Smooth muscle cell (in vitro differentiated cells): Measurements from ENCODE around the gene PARD3B. TPM values are rescaled to one million over a fixed set of nuclear protein-coding genes. Genes with fewer than 3 reads are reported as not detected.

Experiments used
- DNase-seq: peaks from one replicate; lab custom pipeline; 2025; ENCODE audit not compliant: unreplicated experiment; lab: John Stamatoyannopoulos, UW
- H2AFZ ChIP-seq: fragments of 200-600 bp; sonication (generic); 2 replicates; pipeline ENCODE4 v1.6.0; 2016; ENCODE audit warnings: antibody characterized with exemption, low read depth, mild to moderate bottlenecking
- H3F3A ChIP-seq: fragments of 200-600 bp; sonication (generic); 2 replicates; pipeline ENCODE4 v1.6.0; 2017; ENCODE audit warnings: antibody characterized with exemption, low read depth
- H3K27ac ChIP-seq: fragments of 200-600 bp; sonication (generic); 2 replicates; pipeline ENCODE4 v1.5.1; 2016; ENCODE audit warnings: low read depth, mild to moderate bottlenecking
- H3K27me3 ChIP-seq: fragments of 200-600 bp; sonication (generic); 2 replicates; pipeline ENCODE4 v1.6.1; 2016; ENCODE audit warnings: low read depth, mild to moderate bottlenecking
- H3K36me3 ChIP-seq: fragments of 200-600 bp; sonication (generic); 2 replicates; pipeline ENCODE4 v1.5.1; 2016; ENCODE audit warnings: low read depth
- H3K4me1 ChIP-seq: fragments of 200-600 bp; sonication (generic); 2 replicates; pipeline ENCODE4 v1.5.1; 2016; ENCODE audit warnings: low read depth
- H3K4me2 ChIP-seq: fragments of 200-600 bp; sonication (generic); 2 replicates; pipeline ENCODE4 v1.6.0; 2016; ENCODE audit warnings: mild to moderate bottlenecking
- H3K4me3 ChIP-seq: fragments of 200-600 bp; sonication (generic); 2 replicates; pipeline ENCODE4 v1.5.1; 2016; ENCODE audit warnings: mild to moderate bottlenecking
- H3K79me2 ChIP-seq: fragments of 200-600 bp; sonication (generic); 2 replicates; pipeline ENCODE4 v1.6.0; 2016; ENCODE audit warnings: low read depth, mild to moderate bottlenecking
- H3K9ac ChIP-seq: fragments of 200-600 bp; sonication (generic); 2 replicates; pipeline ENCODE4 v1.6.0; 2016; ENCODE audit warnings: low read depth
- H3K9me3 ChIP-seq: fragments of 200-600 bp; sonication (generic); replicated peaks from 2 replicates; pipeline ENCODE4 v1.5.1; 2016; ENCODE audit warnings: low read depth
- H4K20me1 ChIP-seq: fragments of 200-600 bp; sonication (generic); 2 replicates; pipeline ENCODE4 v1.6.0; 2016; ENCODE audit warnings: low read depth
- CTCF ChIP-seq: fragments of 200-600 bp; sonication (generic); IDR thresholded peaks from 2 replicates; pipeline ENCODE4 v1.5.1; 2017; ENCODE audit warnings: borderline replicate concordance, mild to moderate bottlenecking, antibody characterized with exemption; ENCODE audit not compliant: insufficient read depth, poor library complexity, severe bottlenecking
- WGBS: methylation state at CpG from one replicate; pipeline ENCODE4 v1.1.7; 2016; ENCODE audit warnings: low lambda C conversion rate; 5-methylcytosine and 5-hydroxymethylcytosine counted together
- polyA plus RNA-seq: library from polyadenylated mRNA; unstranded; fragments of >200 nt; fragmentation: Nextera tagmentation; extraction: Ambion mirVana; gene quantifications from 2 replicates; pipeline ENCODE4 v1.2.1, GENCODE V29; 2016
- total RNA-seq: library from RNA; depleted of rRNA; stranded (reverse); fragments of >200 nt; gene quantifications from 2 replicates; pipeline ENCODE4 v1.2.3, GENCODE V29; 2014

The PARD3B gene
- total and polyA plus RNA-seq, 2 experiments from 2014 or later = 3.3 to 12.2 TPM

DNA sequence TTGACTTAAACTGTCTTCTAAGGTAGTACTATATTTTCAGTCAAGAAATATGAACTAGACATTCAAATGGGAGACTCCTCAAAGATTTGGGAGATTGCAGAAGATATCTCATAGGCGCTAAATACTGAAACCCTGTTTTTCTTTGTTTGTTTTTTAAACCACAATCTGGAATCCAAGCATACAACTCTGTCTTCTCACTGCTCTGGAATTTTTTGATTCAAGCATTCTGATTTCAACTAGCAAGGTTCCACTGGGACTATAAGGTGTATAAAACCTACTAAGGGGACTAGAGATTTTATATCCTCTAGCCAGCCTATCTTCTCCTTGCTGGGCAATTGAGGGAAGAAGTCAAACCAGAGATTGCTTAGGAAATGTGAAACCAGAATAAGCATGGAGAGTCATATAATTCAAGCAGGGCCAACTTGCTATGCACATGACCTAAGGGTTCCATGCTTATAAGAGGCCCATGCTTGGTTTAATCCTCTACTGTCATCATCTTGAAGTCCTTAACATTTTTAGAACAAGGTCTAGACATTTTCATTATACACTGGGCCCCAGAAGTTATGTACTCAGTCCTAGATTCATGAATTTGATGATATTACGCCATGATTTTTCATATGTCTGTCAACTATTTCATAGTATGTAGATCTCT, 405.5 kb downstream of the PARD3B start:
- no peaks in the 10 kb centered on the region for H3K9me3 ChIP-seq
- no peaks in the 10 kb centered on the region for H3K4me1 ChIP-seq
- peak overlapping the region; percentile 24 for H3K4me2 ChIP-seq
- WGBS = 79% methylated on average over 2 of the region's 2 CpGs
- no peak overlapping the region for H2AFZ ChIP-seq
- H3K9ac ChIP-seq = no peak overlapping the region
- DNase-seq = no peak
- H3K36me3 ChIP-seq = no peaks in the 10 kb centered on the region
- no peaks in the 10 kb centered on the region for H3F3A ChIP-seq
- H3K27me3 ChIP-seq = no peaks in the 10 kb centered on the region
- H3K79me2 ChIP-seq = no peaks in the 10 kb centered on the region
- no peak for TF ChIP-seq CTCF
- no peaks in the 10 kb centered on the region for H4K20me1 ChIP-seq
- no peak overlapping the region for H3K27ac ChIP-seq
- no peak overlapping the region for H3K4me3 ChIP-seq

DNA sequence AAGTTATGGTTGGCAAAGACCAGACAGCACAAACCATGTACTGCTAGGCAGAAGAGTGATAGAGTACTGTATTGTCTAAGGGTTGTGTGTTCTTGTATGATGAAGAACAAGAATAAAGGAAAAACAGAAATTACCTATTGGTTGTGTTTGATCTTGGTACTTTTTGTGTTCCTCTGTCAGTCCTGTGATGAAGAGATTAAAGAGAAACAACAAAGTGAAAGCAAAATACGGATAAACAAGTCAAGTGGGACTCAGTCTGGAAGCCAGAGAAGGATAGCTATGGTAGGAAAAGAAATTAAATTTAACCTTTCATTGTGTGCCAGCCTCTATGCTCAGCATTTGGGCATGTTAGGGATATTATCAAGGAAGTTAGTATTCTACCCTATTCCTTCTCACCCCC, 413.1 kb downstream of the PARD3B start:
- WGBS = 87% methylated on average over 1 of the region's 1 CpG
- Histone ChIP-seq H3K4me2 (no peak overlapping the region), H3F3A (no peaks in the 10 kb centered on the region), H3K27me3 (no peaks in the 10 kb centered on the region), H3K4me3 (no peak overlapping the region), H3K4me1 (no peaks in the 10 kb centered on the region), H4K20me1 (no peaks in the 10 kb centered on the region), H3K9me3 (no peaks in the 10 kb centered on the region), H3K27ac (no peak overlapping the region), H3K79me2 (no peaks in the 10 kb centered on the region), H3K9ac (no peak overlapping the region), H2AFZ (no peak overlapping the region), H3K36me3 (no peaks in the 10 kb centered on the region)
- TF ChIP-seq CTCF = no peak
- no peak for DNase-seq

- Histone ChIP-seq H3K9ac (no peak overlapping the region), H3K4me3 (no peak overlapping the region), H3K4me1 (no peaks in the 10 kb centered on the region), H3K27me3 (no peaks in the 10 kb centered on the region), H3K36me3 (no peaks in the 10 kb centered on the region), H4K20me1 (no peaks in the 10 kb centered on the region), H3K79me2 (no peaks in the 10 kb centered on the region), H3K9me3 (no peaks in the 10 kb centered on the region), H2AFZ (no peak overlapping the region), H3F3A (no peaks in the 10 kb centered on the region), H3K27ac (no peak overlapping the region), H3K4me2 (no peak overlapping the region)
- DNase-seq = no peak
- 96% methylated on average over 3 of the region's 3 CpGs for WGBS
- no peak for TF ChIP-seq CTCF
These were observed 419.1 kb downstream of the PARD3B start for GRCh38 chr2:204964414-204964813.

DNA sequence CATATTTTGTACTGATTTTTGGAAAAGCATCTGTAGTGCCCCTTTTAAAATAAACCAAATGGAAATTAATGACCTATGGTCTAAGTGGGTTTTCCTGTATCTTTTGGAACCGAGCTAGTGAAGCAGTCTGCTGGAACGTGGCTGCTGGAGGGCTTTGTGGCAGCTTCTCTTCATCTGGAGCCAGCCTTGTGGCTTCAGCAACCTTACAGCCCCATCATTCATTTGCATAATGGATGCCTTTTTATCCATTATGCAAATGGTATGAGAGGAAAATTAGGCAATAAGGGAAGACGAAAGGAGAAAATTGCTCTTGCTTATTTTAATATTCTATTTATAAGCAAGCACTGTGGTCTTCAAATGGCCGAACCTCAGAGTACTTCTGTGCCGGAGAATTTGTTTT, 421.0 kb downstream of the PARD3B start:
- no peak overlapping the region for H3K27ac ChIP-seq
- DNase-seq = no peak
- H4K20me1 ChIP-seq = no peaks in the 10 kb centered on the region
- H3K4me2 ChIP-seq = no peak overlapping the region
- H3F3A ChIP-seq = no peaks in the 10 kb centered on the region
- H3K79me2 ChIP-seq = no peaks in the 10 kb centered on the region
- 90% methylated on average over 5 of the region's 5 CpGs for WGBS
- TF ChIP-seq CTCF = no peak
- no peaks in the 10 kb centered on the region for H3K27me3 ChIP-seq
- no peaks in the 10 kb centered on the region for H3K36me3 ChIP-seq
- H3K9me3 ChIP-seq = no peaks in the 10 kb centered on the region
- H2AFZ ChIP-seq = no peak overlapping the region
- H3K4me3 ChIP-seq = no peak overlapping the region
- H3K4me1 ChIP-seq = no peaks in the 10 kb centered on the region
- no peak overlapping the region for H3K9ac ChIP-seq
